GM19351 (cell line): ENCODE results near the gene PKD1L1.

Source experiments
- ATAC-seq: cut with Tn5 transposase; IDR thresholded peaks from one replicate; pipeline ENCODE4 v1.9.1; 2021; ENCODE audit warnings: mild to moderate bottlenecking, moderate library complexity; ENCODE audit not compliant: unreplicated experiment

PKD1L1 gene

DNA sequence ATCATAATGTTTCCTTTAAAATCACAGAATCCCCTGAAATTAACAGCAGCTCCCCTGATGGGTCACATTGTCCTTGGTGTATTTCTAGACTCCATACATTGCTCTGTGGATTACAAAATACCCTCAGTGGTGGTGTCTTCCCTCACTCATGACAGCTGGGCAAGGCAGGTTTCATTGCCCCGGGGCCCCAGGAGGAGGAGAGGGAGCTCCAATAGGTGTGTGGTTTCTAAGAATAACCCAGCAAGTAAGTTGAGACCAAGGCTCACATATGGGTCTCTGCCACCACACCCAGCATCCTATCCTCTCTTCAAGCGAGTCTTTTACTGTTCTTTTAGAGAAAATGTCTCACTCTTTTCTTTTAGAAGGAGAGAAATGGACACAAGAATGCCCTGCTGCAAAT is 63.6 kb downstream of the PKD1L1 start:
- ATAC-seq = no peak

GRCh38 chr7:47882635-47883034 is 65.6 kb downstream of the PKD1L1 start:
- no peak for ATAC-seq

DNA sequence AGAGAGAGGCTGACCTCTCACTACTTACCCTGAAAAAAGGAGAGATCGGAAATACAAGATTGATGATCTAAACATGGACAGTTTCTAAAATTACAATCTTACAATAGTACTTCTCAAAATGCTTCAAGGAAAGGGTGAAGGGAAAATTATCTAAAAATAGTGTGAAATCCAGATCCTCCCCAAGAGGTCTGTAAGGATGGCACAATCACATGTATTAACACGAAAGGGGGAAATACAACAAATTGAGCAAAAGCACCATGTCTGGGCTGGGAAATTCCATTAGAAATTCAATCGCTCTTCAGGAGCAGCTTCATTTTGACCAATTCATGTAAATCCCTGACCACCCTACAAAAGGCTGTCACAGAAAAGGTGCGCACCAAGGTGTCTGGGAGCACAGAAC is 67.0 kb downstream of the PKD1L1 start:
- ATAC-seq = no peak

DNA sequence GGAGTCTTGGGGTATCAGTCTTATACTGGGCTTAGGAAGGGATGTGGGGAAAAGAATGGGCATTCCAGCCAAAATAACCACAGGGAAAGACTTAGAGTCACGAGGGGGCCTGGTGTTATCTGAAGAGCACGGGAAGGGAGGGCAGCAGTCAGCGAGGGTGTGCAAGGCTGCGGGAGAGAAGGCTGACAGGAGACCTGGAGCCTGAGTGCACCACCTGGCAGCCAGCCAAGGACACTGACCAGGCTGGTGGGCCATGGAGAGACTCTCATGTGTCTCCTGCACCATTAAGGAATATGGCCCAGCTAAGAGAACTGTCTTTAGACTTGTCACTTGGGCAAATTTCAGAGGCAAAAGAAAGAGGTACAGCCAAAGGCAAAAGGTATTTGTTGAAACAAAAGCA is 69.6 kb downstream of the PKD1L1 start:
- ATAC-seq = no peak

DNA sequence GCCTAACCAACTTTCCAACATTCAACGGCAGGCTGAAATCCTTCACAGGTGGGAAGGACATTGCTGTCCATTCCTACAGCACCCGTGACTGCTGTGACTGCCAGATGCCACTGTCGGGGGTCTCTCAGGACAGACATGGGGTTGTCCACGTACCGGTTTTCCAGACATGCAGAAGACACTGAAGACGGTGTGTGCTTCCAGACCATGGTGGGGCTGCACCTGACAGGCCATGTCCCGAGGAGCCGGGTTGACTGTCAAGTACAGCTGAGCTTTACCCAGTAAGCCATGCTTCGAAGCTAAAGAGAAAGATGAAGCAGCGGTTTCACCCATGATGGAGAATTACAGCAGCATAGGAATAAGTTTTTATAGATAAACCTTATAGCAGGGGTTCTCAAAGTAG is 70.9 kb downstream of the PKD1L1 start:
- no peak for ATAC-seq

DNA sequence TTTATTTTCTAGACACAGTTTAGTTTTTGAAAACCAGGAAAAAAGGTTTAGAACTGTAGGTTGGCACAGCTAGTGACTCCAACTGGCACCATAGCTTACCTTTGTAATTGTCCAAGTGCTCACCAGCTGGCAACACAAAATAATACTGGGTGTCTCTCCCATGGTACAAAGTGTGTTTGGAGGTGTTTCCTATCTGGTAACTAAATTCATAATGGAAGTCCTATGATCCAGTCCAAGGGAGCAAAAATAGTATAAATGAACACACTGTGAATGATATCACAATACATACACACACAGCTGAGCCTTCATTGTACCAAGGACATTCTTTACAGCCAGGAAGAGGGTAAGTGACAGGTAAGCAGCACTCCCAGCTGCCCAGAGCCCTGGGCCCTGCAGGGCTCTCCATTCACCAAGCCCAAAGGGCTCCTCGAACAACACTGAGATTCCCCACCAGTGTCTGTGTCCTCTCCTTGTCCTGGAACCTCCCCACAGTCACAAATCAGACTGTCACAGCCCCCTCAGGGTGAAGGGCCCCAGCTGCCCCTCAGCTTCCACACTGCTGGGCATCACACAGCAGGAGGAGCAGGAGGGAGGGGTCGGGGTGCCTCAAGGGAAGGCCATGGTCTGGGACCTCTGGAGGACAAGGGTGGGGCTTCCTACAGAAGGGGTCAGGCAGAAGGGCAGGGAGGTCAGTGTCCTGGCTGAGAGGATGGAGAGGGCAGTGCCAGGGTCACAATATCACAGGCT is 72.1 kb downstream of the PKD1L1 start:
- no peak for ATAC-seq

- no peak for ATAC-seq
Observed at GRCh38 chr7:47875406-47875805, 72.9 kb downstream of the PKD1L1 start.

GRCh38 chr7:47873762-47874161 is 74.5 kb downstream of the PKD1L1 start:
- ATAC-seq = no peak

DNA sequence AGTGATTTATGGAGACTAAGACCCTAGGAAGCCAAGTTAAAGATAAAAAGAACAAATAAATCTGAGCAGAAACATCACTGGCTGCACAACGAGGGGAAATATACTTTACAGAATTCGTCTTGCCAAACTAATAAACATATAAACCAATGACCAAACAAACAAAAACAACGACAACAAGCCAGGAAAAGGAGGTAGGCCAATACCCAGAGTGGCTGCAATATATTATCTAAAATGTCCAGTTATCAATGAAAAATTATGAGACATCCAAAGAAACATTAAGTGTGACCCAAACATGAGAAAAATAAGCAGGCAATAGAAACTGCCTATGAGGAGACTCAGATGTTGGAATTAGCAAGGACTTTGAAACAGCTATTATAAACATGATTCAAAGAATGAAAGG is 81.0 kb downstream of the PKD1L1 start:
- ATAC-seq = no peak

- ATAC-seq = no peak
Observed at GRCh38 chr7:47866120-47866519, 82.1 kb downstream of the PKD1L1 start.

GRCh38 chr7:47852330-47853245 is 95.7 kb downstream of the PKD1L1 start:
- no peak for ATAC-seq

- no peak for ATAC-seq
Observed at GRCh38 chr7:47847207-47847606, 101.1 kb downstream of the PKD1L1 start.

GRCh38 chr7:47846138-47846836 is 102.0 kb downstream of the PKD1L1 start:
- ATAC-seq = no peak

GRCh38 chr7:47844311-47844710 is 104.0 kb downstream of the PKD1L1 start:
- no peak for ATAC-seq

GRCh38 chr7:47843291-47843690 is 105.0 kb downstream of the PKD1L1 start:
- no peak for ATAC-seq

DNA sequence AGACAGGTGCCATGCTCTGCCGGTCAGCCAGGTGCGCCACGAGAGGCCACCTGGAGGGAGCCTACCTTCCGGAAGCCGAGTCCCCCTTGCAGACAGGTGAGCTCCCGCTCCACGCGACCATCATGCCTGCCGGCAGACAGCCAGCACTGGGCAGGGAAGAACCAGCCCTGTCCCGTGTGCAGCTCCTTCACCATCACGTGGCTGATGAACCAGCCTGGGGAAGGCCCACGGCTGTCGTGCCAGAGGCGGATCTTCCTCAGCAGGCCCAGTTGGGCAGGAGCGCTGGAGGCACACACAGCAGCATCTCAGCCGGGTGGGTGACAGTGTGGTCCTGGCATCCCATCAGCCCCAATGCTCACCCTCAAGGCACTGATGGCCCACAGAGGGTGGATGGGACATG is 108.9 kb downstream of the PKD1L1 start:
- ATAC-seq = no peak

DNA sequence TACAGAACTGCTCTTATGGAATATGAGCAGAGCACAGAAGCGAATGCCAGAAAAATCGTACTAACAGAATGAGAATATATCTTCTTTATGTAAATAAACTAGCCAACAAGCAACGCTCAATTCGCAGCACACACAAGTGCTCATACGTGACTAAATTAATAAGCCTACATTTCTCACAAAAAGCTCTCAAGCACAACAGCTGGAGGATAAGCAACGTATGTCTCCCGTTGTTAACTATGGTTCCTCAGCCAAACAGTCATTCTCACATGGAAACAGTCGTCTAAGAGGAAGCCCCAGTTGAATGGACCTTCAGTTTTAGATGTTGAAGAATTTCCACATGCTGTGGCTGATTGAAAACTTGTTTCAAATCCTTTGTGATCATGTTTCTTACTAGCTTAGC is 110.4 kb downstream of the PKD1L1 start:
- no peak for ATAC-seq

- ATAC-seq = no peak
Observed at GRCh38 chr7:47836503-47837202, 111.6 kb downstream of the PKD1L1 start.

DNA sequence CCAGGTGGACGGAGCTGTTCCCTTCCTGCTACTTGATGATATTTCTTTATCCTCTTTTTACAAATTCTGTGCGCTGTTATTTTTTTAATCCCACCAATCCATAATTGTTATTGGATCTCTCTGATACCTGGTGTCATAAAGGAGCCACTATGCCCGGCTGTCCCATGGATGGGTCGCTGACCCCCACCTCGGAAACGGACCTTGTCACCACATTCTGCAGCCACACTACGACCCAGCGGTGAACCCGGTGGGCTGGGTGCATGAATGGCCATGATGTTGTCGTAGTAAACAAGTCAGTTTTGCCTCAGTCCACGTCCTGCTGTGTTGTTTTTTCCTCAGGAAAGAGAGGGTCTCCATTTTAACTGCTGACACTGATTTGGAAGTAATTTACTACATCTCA is 112.2 kb downstream of the PKD1L1 start:
- no peak for ATAC-seq

GRCh38 chr7:47833211-47833610 is 115.1 kb downstream of the PKD1L1 start:
- no peak for ATAC-seq
